HepG2 (cell line): ENCODE data around the gene ZNF512B. TPM values are rescaled to one million over a fixed set of nuclear protein-coding genes. Genes with fewer than 3 reads are reported as not detected.

Experiments used
- ARID5B ChIP-seq: IDR thresholded peaks from 2 replicates; pipeline ENCODE4 v1.4.0; 2020; ENCODE audit warnings: mild to moderate bottlenecking, missing genetic modification reagents
- FOXK1 ChIP-seq: sonication (generic); formaldehyde crosslinking; IDR thresholded peaks from 2 replicates; pipeline ENCODE4 v1.4.0; 2020; ENCODE audit warnings: low read depth, missing genetic modification reagents, borderline replicate concordance
- MEIS2 ChIP-seq: sonication (generic); formaldehyde crosslinking; IDR thresholded peaks from 2 replicates; pipeline ENCODE4 v1.9.0; 2021; ENCODE audit warnings: mild to moderate bottlenecking, missing genetic modification reagents
- MLLT10 ChIP-seq: sonication (generic); formaldehyde crosslinking; IDR thresholded peaks from 2 replicates; pipeline ENCODE4 v1.4.0; 2020; ENCODE audit warnings: missing genetic modification reagents
- PAWR ChIP-seq: sonication (generic); formaldehyde crosslinking; IDR thresholded peaks from 2 replicates; pipeline ENCODE4 v1.4.0; 2020; ENCODE audit warnings: missing genetic modification reagents, mild to moderate bottlenecking, borderline replicate concordance
- PREB ChIP-seq: sonication (generic); formaldehyde crosslinking; IDR thresholded peaks from 2 replicates; pipeline ENCODE4 v1.4.0; 2020; ENCODE audit warnings: missing genetic modification reagents
- THAP11 ChIP-seq: IDR thresholded peaks from 2 replicates; pipeline ENCODE4 v1.6.1; 2016; ENCODE audit warnings: missing biosample characterization, missing genetic modification reagents
- ZNF12 ChIP-seq: sonication (generic); formaldehyde crosslinking; IDR thresholded peaks from 2 replicates; pipeline ENCODE4 v1.5.0; 2020; ENCODE audit warnings: missing genetic modification reagents
- ZNF180 ChIP-seq: sonication (generic); formaldehyde crosslinking; IDR thresholded peaks from 2 replicates; pipeline ENCODE4 v1.4.0; 2020; ENCODE audit warnings: low read depth, missing genetic modification reagents, borderline replicate concordance
- ZNF260 ChIP-seq: sonication (generic); formaldehyde crosslinking; IDR thresholded peaks from 2 replicates; pipeline ENCODE4 v1.4.0; 2020; ENCODE audit warnings: missing genetic modification reagents, low read depth, mild to moderate bottlenecking, borderline replicate concordance
- ZNF335 ChIP-seq: sonication (generic); formaldehyde crosslinking; IDR thresholded peaks from 2 replicates; pipeline ENCODE4 v1.4.0; 2020; ENCODE audit warnings: missing genetic modification reagents
- ZNF362 ChIP-seq: sonication (generic); formaldehyde crosslinking; IDR thresholded peaks from 2 replicates; pipeline ENCODE4 v1.4.0; 2020; ENCODE audit warnings: missing genetic modification reagents, mild to moderate bottlenecking, borderline replicate concordance
- ZNF407 ChIP-seq: sonication (generic); formaldehyde crosslinking; IDR thresholded peaks from one replicate; pipeline ENCODE4 v1.5.1; 2020; ENCODE audit warnings: mild to moderate bottlenecking, missing genetic modification reagents; ENCODE audit errors: not compliant biosample characterization
- polyA plus RNA-seq, 8 experiments: library from polyadenylated mRNA; depleted of rRNA in 3 of 8; stranded (reverse) in 7 of 8; unstranded in 1 of 8; fragments of >200 nt; fragmentation: Illumina TruSeq in 4 of 8; extraction: Trizol in 4 of 8; gene quantifications; 2 replicates each; pipeline versions ENCODE4 v1.2.1 to v1.2.3, GENCODE V29; 2011 to 2016; ENCODE audit warnings: low read depth in 4 of 8, missing spikeins in 1 of 8, mixed read lengths in 1 of 8; ENCODE audit not compliant: insufficient read depth in 1 of 8
- total RNA-seq, 5 experiments: library from RNA; depleted of rRNA; stranded (reverse); fragments of >200 nt; fragmentation: Illumina TruSeq; extraction: Trizol; gene quantifications; 2 replicates each; pipeline ENCODE4 v1.2.3, GENCODE V29; 2016; ENCODE audit warnings: low read depth in 1 of 5

The ZNF512B gene
- total and polyA plus RNA-seq, 2 of the 13 experiments (the other 11 are each of a cell fraction or from before 2014, with no cell fraction given) = 11.5 to 30.6 TPM

- TF ChIP-seq ZNF407 (CRISPR knock-in tag) (peak; percentile 28), FOXK1 (CRISPR knock-in tag) (peak; percentile 25; the same call in 1 of the 2 replicates), ZNF362 (CRISPR knock-in tag) (no peak; the same call in 1 of the 2 replicates), PAWR (CRISPR knock-in tag) (no peak; the same call in 1 of the 2 replicates), ZNF335 (CRISPR knock-in tag) (no peak), ZNF12 (no peak; the same call in 1 of the 2 replicates), ARID5B (CRISPR knock-in tag) (peak; percentile 33; the same call in 1 of the 2 replicates), MLLT10 (CRISPR knock-in tag) (no peak), ZNF260 (CRISPR knock-in tag) (0 out of 2 replicates have a peak, but pooled peaks have one; percentile 3), PREB (CRISPR knock-in tag) (0 out of 2 replicates have a peak, but pooled peaks have one; percentile 27), THAP11 (CRISPR knock-in tag) (peak; percentile 88), ZNF180 (CRISPR knock-in tag) (peak; percentile 95; the same call in 1 of the 2 replicates), MEIS2 (CRISPR knock-in tag) (peak; percentile 19; the same call in 1 of the 2 replicates)
These were observed 12.6 kb downstream of the ZNF512B start (continued) for GRCh38 chr20:63957004-63957689.
